ENCODE measurements around the gene VWA3A.
A peak's percentile ranks its signal among the peaks of the same experiment; 100 is the strongest.

VWA3A gene

DNA sequence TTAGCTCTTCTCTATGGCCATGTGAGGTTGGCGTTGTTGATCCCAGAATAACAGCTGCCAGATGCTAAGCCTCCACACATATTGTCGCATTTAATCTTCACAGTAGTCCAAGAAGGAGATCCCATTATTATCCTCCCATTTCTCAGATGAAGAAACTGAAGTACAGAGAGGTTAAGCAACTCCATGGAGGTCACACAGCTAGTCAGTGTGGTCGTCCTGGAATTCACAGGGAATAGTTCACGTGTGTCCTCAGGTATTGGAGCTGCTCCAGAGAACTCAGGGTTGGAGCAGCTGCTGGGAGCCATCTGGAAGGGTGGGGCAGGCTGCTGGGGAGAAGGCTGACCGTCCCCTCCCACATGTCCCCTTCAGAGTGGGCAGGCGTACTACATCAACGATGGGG is 89.5 kb downstream of the VWA3A start:
- DNase-seq (ENCODE audit: low spot score in 2 of 2) (no peak), ATAC-seq (no peak)
- H3K36me3 Mint-ChIP-seq = no peaks in the 10 kb centered on the region
- H3K9me3 Mint-ChIP-seq = no peaks in the 10 kb centered on the region
- no peak overlapping the region for H3K27ac Mint-ChIP-seq
- no peaks in the 10 kb centered on the region for H3K4me1 Mint-ChIP-seq
- H3K4me3 Mint-ChIP-seq = no peak overlapping the region

GRCh38 chr16:22183335-22183734 is 91.0 kb downstream of the VWA3A start:
- H3K36me3 Mint-ChIP-seq = no peaks in the 10 kb centered on the region
- no peak overlapping the region for H3K4me3 Mint-ChIP-seq
- no peak overlapping the region for H3K27ac Mint-ChIP-seq
- peaks cover 5% of the 10 kb centered on the region for H3K4me1 Mint-ChIP-seq
- H3K9me3 Mint-ChIP-seq = no peaks in the 10 kb centered on the region
- ATAC-seq (no peak), DNase-seq (ENCODE audit: low spot score in 2 of 2) (no peak)

DNA sequence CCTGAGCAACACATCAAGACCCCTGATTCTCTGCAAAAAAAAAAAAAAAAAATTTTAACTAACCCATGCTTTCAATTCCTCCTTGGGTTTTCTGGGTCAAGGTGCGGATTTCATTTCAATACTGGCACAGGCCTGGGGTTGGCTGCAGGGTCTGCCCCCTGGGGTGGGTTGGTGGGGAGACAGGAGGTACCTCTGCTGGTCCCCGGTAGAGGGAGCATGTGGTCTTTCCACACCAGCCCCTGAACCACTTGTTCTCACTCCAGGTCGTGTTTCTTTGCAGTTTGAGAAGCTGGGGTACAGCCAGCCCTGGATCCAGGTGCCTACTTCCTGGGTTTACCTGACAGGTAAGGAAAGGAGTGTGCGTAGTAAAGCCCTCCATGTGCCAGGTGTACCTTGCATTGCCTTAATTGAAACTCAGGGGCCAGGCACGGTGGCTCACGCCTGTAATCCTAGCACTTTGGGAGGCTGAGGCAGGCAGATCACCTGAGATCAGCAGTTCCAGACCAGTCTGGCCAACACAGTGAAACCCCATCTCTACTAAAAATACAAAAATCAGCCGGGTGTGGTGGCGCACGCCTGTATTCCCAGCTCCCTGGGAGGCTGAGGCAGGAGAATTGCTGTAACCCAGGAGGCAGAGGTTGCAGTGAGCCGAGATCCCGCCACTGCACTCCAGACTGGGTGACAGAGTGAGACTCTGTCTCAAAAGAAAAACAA is 91.7 kb downstream of the VWA3A start:
- H3K4me3 Mint-ChIP-seq = no peak overlapping the region
- H3K36me3 Mint-ChIP-seq = no peaks in the 10 kb centered on the region
- no peak overlapping the region for H3K27ac Mint-ChIP-seq
- H3K9me3 Mint-ChIP-seq = no peaks in the 10 kb centered on the region
- no peak for DNase-seq (ENCODE audit: low spot score in 2 of 2)
- ATAC-seq = no peak
- H3K4me1 Mint-ChIP-seq = peaks cover 12% of the 10 kb centered on the region

DNA sequence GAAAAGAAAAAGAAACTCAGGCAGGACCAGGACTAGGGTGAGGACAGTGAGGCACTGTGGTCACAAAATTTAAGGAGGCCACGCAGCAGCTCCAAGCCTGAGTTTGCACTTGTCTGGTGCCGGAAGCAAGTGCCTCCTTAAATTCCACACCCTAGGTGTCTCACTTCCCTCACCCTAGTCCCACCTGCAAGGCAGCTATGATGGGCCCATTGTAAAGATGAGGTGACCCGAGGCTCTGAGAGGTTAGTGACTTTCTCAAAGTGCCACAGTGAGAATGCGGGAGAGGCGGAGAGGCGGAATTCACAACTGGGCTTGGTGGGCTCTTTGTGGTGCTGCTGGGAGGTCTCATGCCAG is 92.3 kb downstream of the VWA3A start:
- Mint-ChIP-seq H3K4me1 (peaks cover 17% of the 10 kb centered on the region), H3K36me3 (no peaks in the 10 kb centered on the region), H3K9me3 (no peaks in the 10 kb centered on the region), H3K4me3 (no peak overlapping the region), H3K27ac (peak overlapping the region; percentile 34)
- no peak for ATAC-seq
- DNase-seq (ENCODE audit: low spot score in 2 of 2) = no peak

DNA sequence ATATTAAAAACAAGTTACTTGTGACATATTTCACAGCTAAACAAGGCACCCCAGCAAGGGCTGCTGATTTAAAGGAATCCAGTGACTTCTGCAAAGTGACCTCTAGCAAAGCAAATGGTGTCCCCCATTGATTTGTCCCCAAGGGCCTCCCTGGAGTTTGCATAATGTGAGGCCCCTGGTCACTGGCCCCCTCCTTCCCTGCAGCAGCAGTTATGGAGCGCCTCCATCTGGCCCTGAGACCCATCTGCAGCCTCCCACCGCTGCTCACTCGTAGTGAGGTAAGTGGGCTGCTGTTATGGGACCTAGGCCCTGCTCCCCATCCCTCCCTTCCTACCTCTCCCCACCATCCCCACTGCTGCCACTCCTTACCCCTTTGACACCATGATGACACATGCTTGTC is 94.2 kb downstream of the VWA3A start:
- ATAC-seq (no peak), DNase-seq (ENCODE audit: low spot score in 2 of 2) (no peak)
- no peak overlapping the region for H3K4me3 Mint-ChIP-seq
- H3K36me3 Mint-ChIP-seq = peaks cover 16% of the 10 kb centered on the region
- no peaks in the 10 kb centered on the region for H3K9me3 Mint-ChIP-seq
- H3K4me1 Mint-ChIP-seq = peaks cover 21% of the 10 kb centered on the region
- H3K27ac Mint-ChIP-seq = peak overlapping the region; percentile 51

GRCh38 chr16:22188267-22188594 is 95.9 kb downstream of the VWA3A start:
- no peak for ATAC-seq
- H3K4me1 Mint-ChIP-seq = peaks cover 32% of the 10 kb centered on the region

GRCh38 chr16:22188595-22189442 is 96.5 kb downstream of the VWA3A start:
- ATAC-seq (no peak), DNase-seq (ENCODE audit: low spot score in 2 of 2) (peak in 1 of 2 donors; percentile 71)
- H3K27ac Mint-ChIP-seq = peak overlapping the region; percentile 86
- H3K36me3 Mint-ChIP-seq = peaks cover 23% of the 10 kb centered on the region
- H3K4me1 Mint-ChIP-seq = peaks cover 38% of the 10 kb centered on the region
- peak overlapping the region; percentile 88 for H3K4me3 Mint-ChIP-seq
- peaks cover 4% of the 10 kb centered on the region for H3K9me3 Mint-ChIP-seq

More at GRCh38 chr16:22188267-22188594, 95.9 kb downstream of the VWA3A start:
- peaks cover 23% of the 10 kb centered on the region for H3K36me3 Mint-ChIP-seq
- H3K27ac Mint-ChIP-seq = peak overlapping the region; percentile 86
- H3K4me3 Mint-ChIP-seq = peak overlapping the region; percentile 88
- no peak for DNase-seq (ENCODE audit: low spot score in 2 of 2)
- no peaks in the 10 kb centered on the region for H3K9me3 Mint-ChIP-seq

DNA sequence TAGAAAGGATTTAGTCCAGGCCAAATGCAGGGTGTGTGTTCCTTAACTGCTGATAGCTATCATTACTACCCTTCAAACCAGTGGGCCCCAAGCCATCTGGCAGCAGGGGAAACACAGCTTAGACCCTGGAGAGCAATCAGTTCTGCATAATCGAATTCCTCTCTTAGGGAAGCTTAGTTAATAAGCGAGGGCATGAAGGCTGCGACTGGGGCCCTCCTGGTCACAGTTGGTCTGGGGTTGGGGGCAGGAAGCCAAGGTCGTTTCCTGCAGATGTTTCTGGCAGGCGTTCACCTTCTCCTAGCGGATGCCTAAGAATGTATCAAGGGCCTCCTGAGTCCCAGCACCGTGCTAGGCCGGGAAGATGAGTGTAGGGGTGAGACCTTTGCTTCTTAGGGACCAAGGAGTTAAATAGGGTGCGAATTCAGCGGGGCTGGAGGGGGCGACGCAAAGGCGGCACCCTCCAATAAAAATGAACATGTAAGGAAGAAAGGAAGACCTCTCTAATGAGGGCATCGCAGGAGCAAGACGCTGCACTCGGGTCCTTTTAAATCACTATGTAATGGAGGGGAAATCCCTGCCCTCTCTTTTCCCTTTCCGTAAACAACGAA is 97.2 kb downstream of the VWA3A start:
- Mint-ChIP-seq H3K4me1 (peaks cover 46% of the 10 kb centered on the region), H3K36me3 (peaks cover 26% of the 10 kb centered on the region), H3K4me3 (peak overlapping the region; percentile 88), H3K9me3 (peaks cover 6% of the 10 kb centered on the region), H3K27ac (peak overlapping the region; percentile 86)
- ATAC-seq = no peak
- no peak for DNase-seq (ENCODE audit: low spot score in 2 of 2)

GRCh38 chr16:22190081-22190775 is 97.9 kb downstream of the VWA3A start:
- H3K36me3 Mint-ChIP-seq = peaks cover 32% of the 10 kb centered on the region
- ATAC-seq = peak; percentile 78
- H3K4me1 Mint-ChIP-seq = peaks cover 52% of the 10 kb centered on the region
- H3K9me3 Mint-ChIP-seq = peaks cover 6% of the 10 kb centered on the region
- DNase-seq (ENCODE audit: low spot score in 2 of 2) = peak; percentile 98 to 100
- peak overlapping the region; percentile 88 for H3K4me3 Mint-ChIP-seq
- peak overlapping the region; percentile 86 for H3K27ac Mint-ChIP-seq

DNA sequence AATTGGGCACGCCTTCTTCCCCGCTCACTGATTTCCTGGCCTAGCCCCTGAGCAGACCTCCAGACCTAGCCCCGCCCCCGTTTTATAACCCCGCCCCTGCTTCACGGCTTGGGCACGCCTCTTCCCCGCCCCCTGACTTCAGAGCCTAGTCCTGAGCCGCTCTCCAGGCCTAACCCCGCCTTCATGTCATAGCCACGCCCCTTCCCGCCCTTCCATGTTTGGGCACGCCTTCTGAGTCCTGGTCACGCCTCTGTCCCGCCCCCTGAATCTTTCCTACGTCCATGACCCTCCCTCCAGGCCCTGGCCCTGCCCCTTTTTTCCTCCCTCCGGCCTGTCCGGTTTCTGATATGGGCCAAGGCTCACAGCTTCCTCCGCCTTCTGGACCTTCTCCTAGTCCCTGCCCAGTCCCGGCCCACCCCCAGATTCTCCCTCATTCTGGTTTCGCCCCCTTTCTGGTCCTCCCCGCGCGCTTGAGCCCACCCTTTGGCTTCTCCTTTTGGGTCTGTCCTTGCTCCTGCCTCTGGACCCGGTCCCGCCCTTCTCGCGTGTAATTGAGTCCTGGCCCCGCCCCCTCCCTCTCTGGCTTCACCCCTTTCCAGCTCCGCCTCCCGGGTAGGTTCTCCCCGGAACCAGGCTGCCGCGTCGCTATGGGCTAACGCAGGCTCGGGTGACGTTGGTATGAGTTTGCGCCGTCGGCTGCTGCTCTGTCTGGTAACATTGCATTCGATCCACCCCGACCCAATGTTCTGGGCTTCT is 98.6 kb downstream of the VWA3A start:
- ATAC-seq (peak; percentile 63), DNase-seq (ENCODE audit: low spot score in 2 of 2) (peak; percentile 89 to 98)
- peak overlapping the region; percentile 88 for H3K4me3 Mint-ChIP-seq
- H3K4me1 Mint-ChIP-seq = peaks cover 60% of the 10 kb centered on the region
- peak overlapping the region; percentile 86 for H3K27ac Mint-ChIP-seq
- peaks cover 6% of the 10 kb centered on the region for H3K9me3 Mint-ChIP-seq
- H3K36me3 Mint-ChIP-seq = peaks cover 39% of the 10 kb centered on the region

DNA sequence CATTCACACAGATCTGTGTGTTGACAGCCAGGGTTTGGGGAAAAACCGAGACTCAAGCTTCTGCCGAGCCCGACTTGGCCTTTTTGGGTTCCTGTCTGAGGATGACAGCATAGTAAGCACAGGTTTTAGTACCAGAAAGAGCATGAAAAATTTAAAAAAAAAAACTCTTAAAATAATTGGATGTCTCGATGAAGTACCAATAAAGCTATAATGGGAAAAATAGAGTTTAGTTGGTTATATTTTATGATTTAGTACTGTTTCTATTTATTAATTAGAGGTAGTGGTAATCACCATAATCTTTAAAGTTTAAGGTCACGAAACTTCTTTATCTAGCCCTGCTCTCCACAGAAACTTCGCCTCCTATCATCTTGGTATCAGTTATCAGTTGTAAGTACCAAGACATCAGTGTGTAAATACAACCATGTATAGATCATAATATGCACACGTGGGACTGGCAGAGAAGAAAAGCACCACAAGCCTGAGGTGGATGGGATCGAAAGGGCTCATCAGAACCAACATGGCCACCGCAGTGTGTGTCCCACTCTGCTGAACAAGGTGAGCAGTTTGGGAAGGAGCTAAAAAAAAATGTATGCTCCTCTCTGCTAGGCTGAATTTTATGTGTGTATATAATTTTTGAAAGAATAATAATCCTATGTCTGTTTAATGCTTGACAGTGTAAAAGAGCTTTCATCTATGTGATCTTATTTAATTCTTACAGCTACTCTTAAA is 99.4 kb downstream of the VWA3A start:
- DNase-seq (ENCODE audit: low spot score in 2 of 2) (peak in 1 of 2 donors; percentile 64), ATAC-seq (no peak)

GRCh38 chr16:22192261-22193062 is 100.1 kb downstream of the VWA3A start:
- Mint-ChIP-seq H3K4me3 (peak overlapping the region; percentile 88), H3K36me3 (peaks cover 47% of the 10 kb centered on the region)
- ATAC-seq = peak; percentile 37

More for the DNA sequence above, 99.4 kb downstream of the VWA3A start:
- Mint-ChIP-seq H3K4me1 (peaks cover 62% of the 10 kb centered on the region), H3K36me3 (peaks cover 47% of the 10 kb centered on the region), H3K4me3 (peak overlapping the region; percentile 88), H3K27ac (peak overlapping the region; percentile 86), H3K9me3 (peaks cover 6% of the 10 kb centered on the region)

DNA sequence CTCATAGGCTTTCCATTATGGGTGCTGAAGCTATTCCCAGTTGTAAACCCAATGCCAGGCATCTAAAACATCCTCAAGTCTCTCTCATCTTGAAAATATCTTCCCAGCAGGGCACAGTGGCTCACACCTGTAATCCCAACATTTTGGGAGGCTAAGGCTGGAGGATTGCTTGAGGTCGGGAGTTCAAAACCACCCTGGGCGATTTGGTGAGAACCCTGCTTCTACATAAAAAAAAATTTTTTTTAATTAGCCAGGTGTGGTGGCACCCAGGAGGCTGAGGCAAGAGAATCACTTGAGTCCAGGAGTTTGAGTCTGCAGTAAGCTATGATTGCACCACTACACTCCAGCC is 100.7 kb downstream of the VWA3A start:
- DNase-seq (ENCODE audit: low spot score in 2 of 2) (no peak), ATAC-seq (no peak)
- Mint-ChIP-seq H3K27ac (peak overlapping the region; percentile 86), H3K4me1 (peaks cover 59% of the 10 kb centered on the region), H3K4me3 (no peak overlapping the region), H3K9me3 (peaks cover 6% of the 10 kb centered on the region), H3K36me3 (peaks cover 47% of the 10 kb centered on the region)

More at GRCh38 chr16:22192261-22193062, 100.1 kb downstream of the VWA3A start:
- peak; percentile 55 to 87 for DNase-seq (ENCODE audit: low spot score in 2 of 2)
- peaks cover 62% of the 10 kb centered on the region for H3K4me1 Mint-ChIP-seq
- H3K27ac Mint-ChIP-seq = peak overlapping the region; percentile 86
- H3K9me3 Mint-ChIP-seq = peaks cover 6% of the 10 kb centered on the region

Measured in stimulated activated effector memory CD8-positive, alpha-beta T cell treated with anti-CD3 and anti-CD28 coated beads, Interleukin-12 subunit alpha, Interleukin-12 subunit beta, amount 100 ng/mL, for 72 hours (primary cell).